Measurements from ENCODE around the gene HCRT.

The HCRT gene

DNA sequence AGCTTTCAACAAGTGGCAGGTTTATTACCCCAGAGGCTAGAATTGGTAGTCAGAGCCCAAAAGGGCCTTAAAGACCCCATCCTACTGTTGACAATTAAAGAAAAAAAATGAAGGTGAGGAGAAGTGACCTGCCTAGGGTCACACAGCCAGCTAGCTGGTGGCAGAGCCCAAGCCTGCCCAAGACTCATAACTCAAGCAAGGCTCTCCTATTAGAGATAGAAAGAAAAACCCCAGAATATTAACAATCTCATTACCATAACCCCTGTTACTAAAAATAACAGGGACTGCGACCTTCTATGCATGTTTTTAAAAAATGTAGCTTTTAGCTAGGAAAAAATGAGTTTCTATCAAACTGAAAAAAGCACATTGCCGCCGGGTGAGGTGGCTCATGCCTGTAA lies 48.6 kb downstream of the HCRT start:
- no peak for DNase-seq

DNA sequence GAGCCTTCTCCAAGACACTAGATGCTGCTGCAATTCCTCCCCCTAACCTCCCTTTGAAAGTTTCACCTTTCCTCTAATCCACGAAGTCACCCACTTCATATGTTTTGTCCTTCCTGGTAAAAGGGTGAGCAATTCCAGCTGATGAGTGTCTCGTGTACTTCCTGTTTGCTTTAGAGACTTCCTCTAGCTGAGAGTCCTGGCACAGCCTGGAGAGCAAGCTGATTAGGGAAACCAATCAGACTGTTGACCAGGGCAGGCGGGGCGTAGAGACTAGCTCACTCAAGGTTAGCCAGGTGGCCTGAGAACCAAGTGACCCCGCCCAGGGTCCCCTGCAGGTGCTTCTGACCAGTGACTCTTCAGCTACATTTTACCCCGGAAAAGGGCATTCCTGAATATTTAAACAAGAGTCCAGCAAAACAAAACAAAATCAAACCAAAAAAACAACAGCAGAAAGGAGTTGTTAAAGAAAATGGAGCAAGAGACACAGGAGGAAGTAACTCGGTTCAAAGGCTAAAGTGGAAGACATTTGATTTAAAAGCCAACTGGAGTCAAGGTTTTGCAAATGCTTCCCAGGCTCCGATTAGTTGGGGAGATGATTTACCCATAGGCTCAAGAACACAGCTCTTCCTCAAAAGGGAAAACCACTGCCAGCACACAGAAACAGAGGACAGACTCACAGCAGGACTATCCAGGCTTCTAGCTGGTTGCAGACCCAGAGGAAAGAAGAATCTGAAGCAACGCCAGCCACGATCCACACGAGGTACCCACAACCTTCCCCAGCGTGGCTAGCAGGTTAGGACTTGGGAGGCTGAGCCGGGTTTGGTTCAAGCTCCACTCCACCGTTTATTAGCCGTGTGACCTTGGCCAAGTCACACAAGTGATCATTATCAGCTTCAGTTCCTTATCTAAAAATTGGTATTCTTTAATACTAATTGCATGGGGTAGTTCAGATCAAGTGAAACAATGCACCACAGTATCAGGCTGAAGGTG lies 49.3 kb downstream of the HCRT start:
- DNase-seq, result no peak

DNA sequence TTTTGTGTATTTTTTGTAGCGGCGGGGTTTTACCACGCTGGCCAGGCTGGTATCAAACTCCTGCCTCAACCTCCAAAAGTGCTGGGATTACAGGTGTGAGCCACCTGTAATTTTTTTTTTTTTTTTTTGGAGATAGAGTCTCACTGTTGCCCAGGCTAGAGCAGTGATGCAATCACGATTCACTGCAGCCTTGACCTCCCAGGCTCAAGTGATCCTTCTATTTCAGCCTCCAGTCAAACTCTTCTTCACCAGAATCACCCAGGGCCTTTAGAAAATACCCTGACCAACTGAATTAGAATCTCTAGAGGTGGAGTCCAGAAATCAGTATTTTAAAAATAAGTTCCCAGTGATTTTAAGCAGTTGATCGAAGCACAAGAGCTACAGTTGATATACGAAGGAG lies 50.1 kb downstream of the HCRT start:
- no peak for DNase-seq
